GM21447 (cell line): ENCODE data around the gene BEST2.

Experiments used
- ATAC-seq: cut with Tn5 transposase; IDR thresholded peaks from one replicate; pipeline ENCODE4 v1.9.1; 2021; ENCODE audit not compliant: unreplicated experiment

BEST2 gene

DNA sequence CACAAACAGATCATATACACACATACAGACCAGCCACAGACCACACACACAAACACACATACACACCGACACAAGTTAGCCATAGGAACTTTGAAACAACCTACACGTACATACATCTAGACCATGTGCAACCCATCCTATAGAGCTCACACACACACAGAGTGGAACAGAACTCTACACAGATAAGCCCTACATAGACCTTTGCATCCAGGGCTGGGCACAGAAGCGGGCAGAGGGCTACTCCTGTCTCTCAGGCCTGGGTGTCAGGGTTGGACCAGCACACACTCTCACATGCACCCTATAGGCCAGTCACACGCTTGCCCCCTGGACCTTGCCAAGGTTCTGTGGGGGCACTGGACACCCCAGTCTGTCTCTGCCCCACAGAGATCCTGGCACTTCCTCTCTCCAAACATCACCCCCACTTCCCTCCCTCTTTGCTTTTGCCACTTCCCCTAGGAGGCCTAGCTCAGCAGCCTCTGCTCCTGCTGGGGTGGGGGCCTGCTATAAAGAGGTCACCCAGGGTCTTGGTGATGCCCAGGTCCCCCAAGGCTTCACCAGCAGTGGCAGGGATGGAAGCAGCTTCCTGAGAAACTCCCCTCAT, 33.9 kb downstream of the BEST2 start:
- no peak for ATAC-seq

DNA sequence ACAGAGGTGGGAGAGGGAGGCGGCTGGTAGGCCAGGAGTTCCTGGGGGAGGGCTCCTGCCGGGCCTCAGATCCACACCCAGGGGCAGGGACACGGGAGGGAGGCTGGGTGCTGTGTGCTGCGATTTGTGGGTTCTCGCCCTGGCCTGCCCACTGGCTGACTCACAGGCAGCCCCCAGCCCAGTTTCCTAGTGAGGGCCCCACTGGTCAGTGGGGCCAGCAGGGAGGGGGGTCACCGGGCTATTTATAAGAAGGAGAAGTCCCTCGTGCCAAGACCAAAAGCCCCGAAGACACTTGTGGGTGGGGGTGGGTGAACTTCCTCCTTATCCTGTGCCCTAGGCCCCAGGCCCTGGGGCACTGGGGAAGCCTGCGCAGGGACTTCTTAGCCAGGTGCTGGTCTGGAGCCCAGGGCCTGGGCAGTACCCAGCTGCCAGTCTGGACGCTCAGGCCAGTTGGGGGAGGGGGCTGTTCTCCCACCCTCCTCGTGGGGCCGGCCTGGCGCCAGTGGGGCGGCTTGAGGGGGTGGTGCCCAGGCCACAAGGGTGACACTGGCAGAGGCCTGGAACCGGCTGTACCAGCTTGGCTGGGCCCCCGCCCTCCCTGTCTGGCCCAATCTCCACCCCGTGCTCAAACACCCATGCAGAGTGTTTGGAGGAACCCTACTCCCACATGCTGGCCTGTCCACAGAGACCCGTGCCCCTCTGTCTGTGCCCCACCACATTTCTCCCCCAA, 34.7 kb downstream of the BEST2 start:
- ATAC-seq: no peak

DNA sequence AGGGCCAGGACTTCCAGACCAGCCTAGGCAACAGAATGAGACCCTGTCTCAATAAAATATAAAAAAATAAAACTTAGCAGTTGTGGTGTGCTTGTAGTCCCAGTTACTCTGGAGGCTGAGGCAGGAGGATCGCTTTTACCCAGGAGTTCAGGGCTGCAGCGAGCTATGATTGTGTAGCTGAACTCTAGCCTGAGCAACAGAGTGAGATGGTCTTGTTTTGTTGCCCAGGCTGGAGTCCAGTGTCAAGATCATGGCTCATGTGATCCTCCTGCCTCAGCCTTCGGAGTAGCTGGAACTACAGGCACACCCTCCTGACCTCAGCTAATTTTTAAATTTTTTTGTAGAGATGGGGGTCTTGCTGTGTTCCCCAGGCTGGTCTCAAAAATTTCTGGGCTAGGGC, 35.4 kb downstream of the BEST2 start:
- no peak for ATAC-seq

DNA sequence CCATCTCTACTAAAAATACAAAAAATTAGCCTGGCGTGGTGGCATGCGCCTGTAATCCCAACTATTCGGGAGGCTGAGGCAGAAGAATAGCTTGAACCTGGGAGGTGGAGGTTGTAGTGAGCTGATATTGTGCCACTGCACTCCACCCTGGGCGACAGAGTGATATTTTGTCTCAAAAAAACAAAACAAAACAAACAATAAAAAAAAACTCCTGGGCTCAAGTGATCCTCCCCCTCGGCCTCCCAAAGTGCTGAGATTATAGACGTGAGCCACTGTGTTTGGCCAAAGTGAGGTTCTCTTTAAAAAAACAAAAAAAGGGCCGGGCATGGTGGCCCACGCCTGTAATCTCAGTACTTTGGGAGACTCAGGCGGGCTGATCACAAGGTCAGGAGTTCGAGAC, 35.9 kb downstream of the BEST2 start:
- ATAC-seq: no peak

DNA sequence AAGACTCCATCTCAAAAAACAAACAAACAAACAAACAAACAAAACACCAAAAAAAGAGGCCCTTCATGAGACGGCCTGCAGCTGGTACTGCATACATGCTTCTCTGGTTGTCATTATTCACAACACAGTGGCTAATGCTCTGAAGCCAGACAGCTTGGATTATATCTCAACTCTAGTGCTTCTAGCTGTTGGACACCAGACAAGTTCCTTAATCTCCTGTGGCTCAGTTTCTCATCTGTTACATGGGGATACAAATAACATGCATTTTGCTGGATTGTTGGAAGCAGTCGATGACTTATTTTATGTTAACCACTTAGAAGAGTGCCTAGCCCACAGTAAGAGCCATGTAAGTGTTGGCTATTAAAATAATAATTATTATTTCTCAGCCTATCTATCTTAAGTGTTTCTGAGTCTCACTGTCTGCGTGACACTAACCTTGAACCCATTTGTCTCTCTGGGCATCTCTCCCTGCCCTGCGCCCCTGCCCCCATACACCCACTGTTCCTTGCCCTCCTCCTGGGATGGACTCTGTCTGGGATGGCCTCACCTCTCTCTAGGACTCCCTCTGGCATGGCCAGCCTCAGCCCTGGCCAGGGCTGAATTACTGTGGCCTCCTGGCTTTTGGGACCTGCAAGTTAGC, 36.6 kb downstream of the BEST2 start:
- ATAC-seq: no peak

DNA sequence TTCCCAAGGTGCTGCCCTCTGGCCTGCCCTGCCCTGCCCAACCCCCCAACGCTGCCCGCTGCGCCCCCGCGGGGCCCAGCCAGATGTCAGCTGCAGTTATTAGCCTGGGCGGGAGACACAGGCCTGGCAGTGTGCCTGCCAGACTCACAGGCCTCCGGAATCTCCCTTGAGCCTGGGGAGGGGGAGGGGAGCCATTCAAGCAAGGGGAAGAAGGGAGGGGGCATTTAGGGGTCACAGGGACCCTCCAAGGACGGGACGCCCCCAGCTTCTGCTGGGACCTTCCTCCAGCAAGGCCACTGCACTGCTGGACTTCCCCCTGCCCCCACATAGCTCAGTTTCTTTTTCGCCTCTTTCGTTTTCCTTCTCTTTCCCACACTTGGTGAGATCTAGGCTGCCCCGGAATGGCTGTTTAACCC, 37.1 kb downstream of the BEST2 start:
- ATAC-seq: no peak

DNA sequence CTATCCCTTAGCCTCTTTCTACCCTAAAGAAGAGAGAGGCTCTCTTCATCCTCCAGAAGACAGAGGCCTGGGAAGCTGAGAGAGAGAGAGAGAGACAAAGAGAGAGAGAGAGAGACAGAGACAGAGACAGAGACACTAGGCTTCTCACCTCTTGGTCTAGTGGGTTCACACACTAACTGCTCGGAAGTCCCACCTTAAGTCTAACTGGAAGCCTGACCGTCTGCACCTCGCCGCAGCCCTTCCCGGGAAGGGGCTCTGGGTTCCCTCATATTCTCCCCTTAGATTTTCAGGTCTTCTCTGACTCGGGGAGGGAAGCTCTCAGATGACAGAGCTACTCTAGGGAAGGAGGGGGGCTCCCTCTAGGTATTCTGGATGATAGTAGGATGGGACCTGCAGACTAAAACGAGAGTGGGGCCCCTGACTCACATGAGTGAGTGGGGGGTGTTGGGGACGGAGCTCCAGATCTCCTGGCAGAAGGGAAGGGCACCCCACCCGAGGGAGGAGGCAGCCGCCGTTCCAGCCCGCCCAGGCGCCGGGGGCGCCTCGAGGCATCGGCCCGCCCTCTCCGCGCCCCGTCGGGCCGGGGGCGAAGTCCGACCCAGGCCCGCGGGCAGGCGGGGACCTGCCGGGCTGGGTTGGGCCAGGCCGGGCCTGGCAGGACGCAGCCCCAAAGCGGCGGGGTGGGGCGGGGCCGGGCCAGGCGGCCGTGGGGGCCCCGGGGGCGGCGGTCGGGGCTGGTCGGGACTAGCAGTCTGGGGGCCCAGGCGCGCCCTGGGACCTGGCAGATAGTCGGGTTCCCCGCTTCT, 37.7 kb downstream of the BEST2 start:
- no peak for ATAC-seq

DNA sequence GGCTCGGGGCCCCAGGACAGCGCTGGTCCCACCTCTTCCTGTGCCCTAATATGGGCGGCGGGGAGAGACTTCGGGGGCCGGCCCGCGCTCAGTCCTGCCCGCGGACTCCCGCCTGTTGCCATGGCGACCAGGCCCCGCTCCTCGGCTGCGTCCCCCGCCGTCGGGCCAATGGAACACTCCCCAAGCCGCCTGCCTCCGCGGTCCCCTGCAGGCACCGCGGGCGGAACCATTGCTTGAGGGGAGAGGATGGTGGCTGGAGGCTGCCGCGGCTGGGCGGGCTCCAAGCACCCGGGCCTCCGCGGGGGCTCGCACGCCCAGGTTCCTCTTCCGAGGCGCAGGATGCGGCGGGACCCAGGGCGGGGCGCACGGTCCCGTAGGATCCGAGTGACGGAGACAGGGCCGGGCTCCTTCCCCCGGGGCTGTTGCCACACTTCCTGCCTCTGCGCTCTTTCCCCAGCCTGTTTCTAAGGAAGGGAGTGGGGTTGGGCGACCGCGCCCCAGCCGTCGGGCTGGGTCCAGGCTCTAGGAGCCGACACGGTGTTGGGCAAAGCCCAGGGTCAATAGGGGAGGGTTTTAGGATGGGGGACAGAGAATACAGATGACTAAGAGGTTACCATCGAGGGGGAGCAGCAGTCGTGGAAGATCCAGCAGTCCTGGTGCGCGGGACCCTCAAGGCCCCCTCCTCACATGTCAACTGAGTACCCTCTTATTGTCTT, 38.5 kb downstream of the BEST2 start:
- ATAC-seq: peak; percentile 36

DNA sequence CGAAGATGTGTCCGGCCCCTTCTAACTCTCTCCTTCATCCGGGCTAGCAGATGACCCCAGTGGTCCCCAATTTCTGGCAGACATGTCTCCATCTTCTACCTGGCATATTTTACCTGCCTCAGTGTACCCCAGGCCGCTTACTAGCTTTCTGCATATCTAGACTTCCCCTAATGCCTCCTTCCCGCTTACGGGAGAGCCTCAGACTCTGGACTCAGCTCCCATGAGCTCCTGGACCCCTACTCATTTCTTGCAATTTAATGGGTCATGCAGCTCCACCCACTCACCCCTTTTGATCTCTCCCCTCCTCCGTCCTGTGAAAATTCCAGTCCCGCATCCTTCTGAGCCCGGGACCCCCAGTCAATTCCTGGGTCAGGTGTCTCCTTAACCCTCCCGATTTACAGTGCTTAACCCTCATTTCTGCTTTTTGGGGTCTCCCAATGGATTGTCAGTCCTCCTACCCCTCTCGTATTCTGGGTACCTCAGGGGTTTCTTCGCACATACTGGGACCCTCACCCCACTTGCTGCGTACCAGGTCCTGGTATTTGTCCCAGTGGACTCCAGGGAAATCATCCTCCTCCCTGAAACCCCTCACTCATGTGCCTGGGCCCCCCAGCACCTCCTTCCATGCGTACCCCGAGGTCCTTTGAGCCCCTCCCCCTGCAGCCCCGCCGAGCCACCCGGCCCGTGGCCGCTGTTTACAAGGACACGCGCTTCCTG, 39.2 kb downstream of the BEST2 start:
- no peak for ATAC-seq

DNA sequence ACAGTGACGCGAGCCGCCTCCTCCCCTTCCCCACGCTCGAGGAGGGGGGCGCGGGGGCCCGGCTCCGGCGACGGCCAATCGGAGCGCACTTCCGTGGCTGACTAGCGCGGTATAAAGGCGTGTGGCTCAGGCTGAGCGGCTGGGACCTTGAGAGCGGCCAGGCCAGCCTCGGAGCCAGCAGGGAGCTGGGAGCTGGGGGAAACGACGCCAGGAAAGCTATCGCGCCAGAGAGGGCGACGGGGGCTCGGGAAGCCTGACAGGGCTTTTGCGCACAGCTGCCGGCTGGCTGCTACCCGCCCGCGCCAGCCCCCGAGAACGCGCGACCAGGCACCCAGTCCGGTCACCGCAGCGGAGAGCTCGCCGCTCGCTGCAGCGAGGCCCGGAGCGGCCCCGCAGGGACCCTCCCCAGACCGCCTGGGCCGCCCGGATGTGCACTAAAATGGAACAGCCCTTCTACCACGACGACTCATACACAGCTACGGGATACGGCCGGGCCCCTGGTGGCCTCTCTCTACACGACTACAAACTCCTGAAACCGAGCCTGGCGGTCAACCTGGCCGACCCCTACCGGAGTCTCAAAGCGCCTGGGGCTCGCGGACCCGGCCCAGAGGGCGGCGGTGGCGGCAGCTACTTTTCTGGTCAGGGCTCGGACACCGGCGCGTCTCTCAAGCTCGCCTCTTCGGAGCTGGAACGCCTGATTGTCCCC, 39.9 kb downstream of the BEST2 start, which contains the start of gene JUNB:
TSS of gene JUNB (plus strand) at position 142 of the 706 bp plus-strand sequence. CDS start at position 428, 286 bp downstream.
- peak; percentile 27 for ATAC-seq

DNA sequence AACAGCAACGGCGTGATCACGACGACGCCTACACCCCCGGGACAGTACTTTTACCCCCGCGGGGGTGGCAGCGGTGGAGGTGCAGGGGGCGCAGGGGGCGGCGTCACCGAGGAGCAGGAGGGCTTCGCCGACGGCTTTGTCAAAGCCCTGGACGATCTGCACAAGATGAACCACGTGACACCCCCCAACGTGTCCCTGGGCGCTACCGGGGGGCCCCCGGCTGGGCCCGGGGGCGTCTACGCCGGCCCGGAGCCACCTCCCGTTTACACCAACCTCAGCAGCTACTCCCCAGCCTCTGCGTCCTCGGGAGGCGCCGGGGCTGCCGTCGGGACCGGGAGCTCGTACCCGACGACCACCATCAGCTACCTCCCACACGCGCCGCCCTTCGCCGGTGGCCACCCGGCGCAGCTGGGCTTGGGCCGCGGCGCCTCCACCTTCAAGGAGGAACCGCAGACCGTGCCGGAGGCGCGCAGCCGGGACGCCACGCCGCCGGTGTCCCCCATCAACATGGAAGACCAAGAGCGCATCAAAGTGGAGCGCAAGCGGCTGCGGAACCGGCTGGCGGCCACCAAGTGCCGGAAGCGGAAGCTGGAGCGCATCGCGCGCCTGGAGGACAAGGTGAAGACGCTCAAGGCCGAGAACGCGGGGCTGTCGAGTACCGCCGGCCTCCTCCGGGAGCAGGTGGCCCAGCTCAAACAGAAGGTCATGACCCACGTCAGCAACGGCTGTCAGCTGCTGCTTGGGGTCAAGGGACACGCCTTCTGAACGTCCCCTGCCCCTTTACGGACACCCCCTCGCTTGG, 40.7 kb downstream of the BEST2 start:
- no peak for ATAC-seq

DNA sequence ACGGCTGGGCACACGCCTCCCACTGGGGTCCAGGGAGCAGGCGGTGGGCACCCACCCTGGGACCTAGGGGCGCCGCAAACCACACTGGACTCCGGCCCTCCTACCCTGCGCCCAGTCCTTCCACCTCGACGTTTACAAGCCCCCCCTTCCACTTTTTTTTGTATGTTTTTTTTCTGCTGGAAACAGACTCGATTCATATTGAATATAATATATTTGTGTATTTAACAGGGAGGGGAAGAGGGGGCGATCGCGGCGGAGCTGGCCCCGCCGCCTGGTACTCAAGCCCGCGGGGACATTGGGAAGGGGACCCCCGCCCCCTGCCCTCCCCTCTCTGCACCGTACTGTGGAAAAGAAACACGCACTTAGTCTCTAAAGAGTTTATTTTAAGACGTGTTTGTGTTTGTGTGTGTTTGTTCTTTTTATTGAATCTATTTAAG, 41.3 kb downstream of the BEST2 start:
- no peak for ATAC-seq

DNA sequence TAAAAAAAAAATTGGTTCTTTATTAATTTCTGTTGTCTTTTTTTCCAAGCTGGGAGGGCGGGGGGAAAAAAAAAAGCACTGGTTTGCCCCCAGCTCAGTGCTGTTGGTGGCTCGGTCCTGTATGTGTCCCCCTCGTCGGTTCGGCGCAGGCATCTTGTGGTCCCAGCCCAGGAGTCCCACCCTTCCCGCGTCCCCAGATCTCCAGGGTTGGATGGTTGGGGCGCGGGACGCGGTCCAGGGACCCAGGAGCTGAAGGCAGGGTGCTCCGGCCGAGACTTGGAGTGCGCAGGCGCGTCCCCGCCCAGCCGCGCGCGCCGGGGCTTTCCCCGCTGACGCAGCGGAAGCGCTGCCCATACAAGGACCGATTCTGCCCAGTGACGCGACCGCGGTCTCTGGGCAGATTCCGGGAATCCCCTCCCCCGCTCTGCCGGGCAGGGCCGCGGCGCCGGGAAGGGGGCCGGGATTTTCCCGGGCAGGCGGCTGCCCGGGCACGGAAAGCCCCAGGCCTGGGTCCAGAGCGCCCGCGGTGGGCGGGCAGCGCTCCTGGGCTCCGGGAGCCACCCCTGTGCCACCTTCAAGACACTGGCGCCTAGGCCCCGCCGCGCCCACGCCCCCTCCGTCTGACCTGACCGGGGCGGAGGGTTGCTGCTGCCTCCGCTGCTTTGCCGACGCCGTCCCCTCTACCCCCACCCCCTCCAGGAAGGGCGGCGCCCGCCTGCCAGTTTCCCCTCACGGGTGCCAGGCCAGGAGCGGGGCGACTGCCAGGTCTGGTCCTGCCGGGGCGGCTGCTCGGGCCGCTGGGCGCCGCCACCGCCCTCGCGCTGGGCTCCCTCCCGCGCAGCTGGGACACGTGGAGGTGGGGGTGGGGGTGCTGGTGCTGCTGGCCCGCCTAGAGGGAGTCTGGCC, 42.0 kb downstream of the BEST2 start:
- ATAC-seq: no peak

DNA sequence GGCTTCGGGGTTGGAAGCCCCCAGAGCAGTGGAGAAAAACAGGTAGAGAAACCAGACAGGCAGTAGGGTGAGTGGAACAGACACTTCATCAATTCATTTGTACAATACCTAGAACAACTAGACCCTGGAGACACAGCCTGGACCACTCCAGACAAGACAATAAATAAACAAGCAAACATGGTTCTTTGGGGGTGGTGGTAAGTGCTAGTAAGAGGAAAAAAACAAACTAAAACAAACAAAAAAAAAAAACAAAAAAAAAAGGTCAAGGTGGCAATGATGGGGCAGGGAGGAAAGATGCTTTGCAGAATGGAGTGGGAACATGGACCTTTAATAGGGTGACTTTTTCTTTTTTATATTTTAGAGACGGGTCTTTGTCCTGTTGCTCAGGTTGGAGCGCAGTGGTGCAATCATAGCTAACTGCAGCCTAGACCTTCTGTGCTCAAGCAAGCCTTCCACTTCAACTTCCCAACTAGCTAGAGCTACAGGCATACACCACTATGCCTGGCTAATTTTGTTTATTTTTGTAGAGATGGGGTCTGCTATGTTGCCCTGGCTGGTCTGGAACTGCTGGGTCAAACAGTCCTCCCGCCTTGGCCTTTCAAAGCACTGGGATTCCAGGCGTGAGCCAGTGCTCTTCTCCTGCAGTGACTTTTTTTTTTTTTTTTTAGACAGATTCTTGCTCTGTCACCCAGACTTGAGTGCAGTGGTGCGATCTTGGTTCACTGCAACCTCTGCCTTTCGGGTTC, 42.8 kb downstream of the BEST2 start:
- no peak for ATAC-seq

DNA sequence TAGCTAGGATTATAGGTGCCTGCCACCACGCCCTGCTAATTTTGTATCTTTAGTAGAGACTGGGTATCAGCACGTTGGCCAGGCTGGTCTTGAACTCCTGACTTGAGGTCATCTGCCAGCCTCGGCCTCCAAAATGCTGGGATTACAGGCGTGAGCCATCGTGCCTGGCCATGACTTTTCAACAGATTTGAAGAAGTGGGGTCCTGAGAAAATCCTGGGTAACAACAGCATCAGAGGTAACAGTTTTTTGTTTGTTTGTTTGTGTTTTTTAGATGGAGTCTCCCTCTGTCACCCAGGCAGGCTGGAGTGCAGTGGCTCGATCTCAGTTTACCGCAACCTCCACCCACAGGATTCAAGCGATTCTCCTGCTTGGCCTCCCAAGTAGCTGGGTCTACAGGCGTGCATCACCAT, 43.4 kb downstream of the BEST2 start:
- ATAC-seq: no peak

DNA sequence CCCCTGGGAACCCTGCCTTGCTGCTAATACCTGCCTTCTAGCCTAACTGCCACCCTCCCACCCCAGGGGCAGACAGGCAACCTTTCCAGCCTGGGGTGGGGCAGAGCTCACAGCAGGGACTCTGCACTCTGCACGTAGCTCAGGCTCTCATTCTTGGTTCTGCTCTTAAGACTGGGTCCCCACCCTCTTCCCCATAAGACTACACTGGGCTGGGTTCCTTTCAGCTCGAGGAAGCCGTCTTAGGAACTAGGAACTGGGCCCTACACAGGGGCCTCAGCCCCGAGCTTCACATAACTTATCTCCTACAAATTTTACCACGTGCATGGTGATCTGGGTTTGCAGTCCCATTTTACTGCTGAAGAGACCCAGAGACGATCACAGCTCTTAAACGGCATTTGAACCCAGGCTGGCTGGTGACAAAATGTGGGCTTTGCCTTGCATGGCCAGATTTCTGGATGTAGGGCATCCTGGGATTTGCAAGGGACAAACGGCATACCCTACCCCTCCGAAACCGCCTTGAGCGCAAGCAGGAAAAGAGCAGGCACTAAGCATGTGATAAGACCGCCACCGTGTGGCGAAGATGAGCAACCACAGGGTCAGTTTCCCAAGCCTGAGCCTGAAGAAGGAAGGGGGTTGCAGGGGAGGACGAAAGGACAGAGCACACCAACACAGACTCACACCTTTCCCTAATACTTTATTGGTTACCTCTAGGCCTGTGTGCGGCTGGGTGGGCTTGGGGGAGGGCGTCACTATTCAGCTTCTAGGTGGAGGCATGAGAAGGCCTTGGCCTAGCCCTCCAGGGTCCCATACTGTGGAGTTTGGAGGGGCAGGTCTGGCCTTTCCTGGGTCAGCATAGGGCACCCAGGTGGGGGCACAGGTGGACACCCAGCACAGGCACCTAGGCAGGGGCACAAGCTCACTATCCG, 44.8 kb downstream of the BEST2 start:
- no peak for ATAC-seq
